Erythroblast (primary cell): ENCODE results near the gene DLG2.

Experiments
- GATA1 ChIP-seq: IDR thresholded peaks from 2 replicates; pipeline ENCODE4 v1.6.1; 2011; ENCODE audit warnings: low read depth, mild to moderate bottlenecking, control low read depth, low read length, moderate library complexity
- POLR2A ChIP-seq: IDR thresholded peaks from 2 replicates; pipeline ENCODE4 v1.6.1; 2011; ENCODE audit warnings: mild to moderate bottlenecking, low read length

DNA sequence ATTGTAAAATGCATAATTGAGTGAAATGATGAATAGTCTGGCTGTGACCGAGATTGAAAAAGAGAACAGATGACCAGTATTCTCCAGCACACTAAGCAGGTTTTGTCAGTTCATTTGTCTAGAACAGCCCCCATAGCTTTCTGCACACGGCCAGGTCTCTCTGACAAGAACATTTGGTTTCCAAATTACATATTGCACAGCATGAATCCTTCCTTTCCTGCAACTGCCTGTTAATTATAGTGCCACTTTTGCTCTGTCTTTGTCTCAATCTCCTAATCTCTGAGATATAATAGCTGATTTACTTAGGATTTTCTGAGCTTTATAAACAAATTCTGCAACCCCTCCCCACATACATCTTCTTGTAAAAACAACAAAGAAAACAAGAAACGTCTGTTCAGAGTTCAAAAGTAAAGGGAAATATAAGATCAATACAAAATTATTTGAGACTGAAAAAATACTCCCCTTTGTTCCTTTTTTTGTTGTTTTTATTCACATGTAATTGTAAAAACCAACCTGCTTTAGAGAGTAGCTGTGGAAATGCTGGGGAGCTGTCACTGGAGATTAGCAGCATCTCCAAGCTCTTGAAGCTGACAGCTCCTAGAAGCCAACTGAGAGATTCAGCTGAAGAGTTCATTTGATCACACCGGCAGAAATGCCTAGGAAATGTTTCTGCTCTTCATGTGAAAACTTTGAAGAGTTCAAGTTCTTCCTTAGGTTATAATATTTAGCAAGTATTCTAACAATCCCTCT, 998.1 kb downstream of the DLG2 start:
- TF ChIP-seq POLR2A (no peak), GATA1 (no peak)
